Mesendoderm (in vitro differentiated cells): Measurements from ENCODE around the gene RASA3.
"Not testable (repeated sequence)": the region's sequence is repeated elsewhere in the genome, so short reads cannot be mapped to it uniquely, and the experiment has no call there.

Experiments used
- DNase-seq: peaks from one replicate; pipeline ENCODE4 v3.0.0; 2013
- H2AK5ac ChIP-seq: 2 replicates; pipeline ENCODE4 v1.6.1; 2013; ENCODE audit warnings: low read length, inconsistent platforms
- H2BK120ac ChIP-seq: 2 replicates; pipeline ENCODE4 v1.6.1; 2013; ENCODE audit warnings: low read depth, mild to moderate bottlenecking, low read length, moderate library complexity, mixed read lengths
- H2BK15ac ChIP-seq: replicated peaks from 2 replicates; pipeline ENCODE4 v1.6.1; 2013; ENCODE audit warnings: low read depth, mild to moderate bottlenecking, moderate library complexity
- H2BK5ac ChIP-seq: 2 replicates; pipeline ENCODE4 v1.6.1; 2013; ENCODE audit warnings: low read length, inconsistent platforms
- H3K18ac ChIP-seq: 2 replicates; pipeline ENCODE4 v1.6.1; 2013; ENCODE audit warnings: mild to moderate bottlenecking, low read length, mixed read lengths
- H3K23ac ChIP-seq: one replicate; pipeline ENCODE4 v1.6.1; 2013; ENCODE audit warnings: low read length
- H3K27ac ChIP-seq: 2 replicates; pipeline ENCODE4 v1.5.1; 2013; ENCODE audit warnings: low read depth, mild to moderate bottlenecking, inconsistent platforms, low read length, moderate library complexity
- H3K27me3 ChIP-seq: 2 replicates; pipeline ENCODE4 v1.6.1; 2013; ENCODE audit warnings: low read length, control low read depth, mild to moderate bottlenecking, inconsistent platforms; ENCODE audit not compliant: insufficient read depth, poor library complexity
- H3K36me3 ChIP-seq: 2 replicates; pipeline ENCODE4 v1.6.1; 2013; ENCODE audit warnings: low read length, inconsistent platforms; ENCODE audit not compliant: control insufficient read depth, insufficient read depth
- H3K4ac ChIP-seq: one replicate; pipeline ENCODE4 v1.6.1; 2013; ENCODE audit warnings: low read depth, mild to moderate bottlenecking, low read length, moderate library complexity
- H3K4me1 ChIP-seq: 2 replicates; pipeline ENCODE4 v1.6.1; 2013; ENCODE audit warnings: low read depth, low read length, inconsistent platforms; ENCODE audit not compliant: control insufficient read depth
- H3K4me2 ChIP-seq: 2 replicates; pipeline ENCODE4 v1.6.1; 2013; ENCODE audit warnings: low read length
- H3K4me3 ChIP-seq: 2 replicates; pipeline ENCODE4 v1.5.1; 2013; ENCODE audit warnings: mild to moderate bottlenecking, low read length
- H3K56ac ChIP-seq: one replicate; pipeline ENCODE4 v1.6.1; 2013; ENCODE audit warnings: low read length
- H3K79me1 ChIP-seq: 2 replicates; pipeline ENCODE4 v1.6.1; 2013; ENCODE audit warnings: low read length, inconsistent platforms
- H3K79me2 ChIP-seq: 2 replicates; pipeline ENCODE4 v1.6.1; 2013; ENCODE audit warnings: mild to moderate bottlenecking, low read length; ENCODE audit not compliant: control insufficient read depth, insufficient read depth
- H3K9ac ChIP-seq: 2 replicates; pipeline ENCODE4 v1.6.1; 2013; ENCODE audit warnings: low read length, inconsistent platforms
- H4K5ac ChIP-seq: one replicate; pipeline ENCODE4 v1.6.1; 2013; ENCODE audit warnings: low read length
- H4K8ac ChIP-seq: one replicate; pipeline ENCODE4 v1.6.1; 2013; ENCODE audit warnings: low read depth, mild to moderate bottlenecking, control low read depth, low read length, moderate library complexity
- WGBS: extraction: QIAGEN DNeasy Blood & Tissue Kit; methylation state at CpG from one replicate; pipeline ENCODE4 v1.1.7; 2013; ENCODE audit warnings: low lambda C conversion rate, missing lambda C conversion rate; ENCODE audit not compliant: insufficient coverage; ENCODE audit errors: extremely low coverage; 5-methylcytosine and 5-hydroxymethylcytosine counted together

RASA3 gene

DNA sequence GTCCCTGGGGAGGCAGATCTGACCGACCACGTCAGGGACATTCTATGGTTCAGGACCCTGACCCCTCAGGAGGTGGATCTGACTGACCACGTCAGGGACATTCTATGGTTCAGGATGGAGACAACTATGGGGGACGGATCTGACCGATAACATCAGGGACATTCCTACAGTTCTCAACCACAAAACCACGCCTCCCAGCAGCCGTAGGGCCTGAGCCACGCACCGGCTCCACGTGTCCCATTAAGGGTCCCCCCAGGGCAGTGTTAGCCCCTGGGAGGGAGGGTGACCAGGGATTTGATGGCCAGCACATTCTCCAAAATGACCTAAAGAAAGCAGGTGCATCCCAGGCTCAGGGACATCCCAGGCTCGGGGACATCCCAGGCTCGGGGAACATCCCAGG, 109.5 kb downstream of the RASA3 start:
- H3K27me3 ChIP-seq: no peaks in the 10 kb centered on the region
- no peak overlapping the region for H3K56ac ChIP-seq
- no CpG with 5 or more reads among the region's 12 CpGs for WGBS
- H3K79me1 ChIP-seq: peaks cover 1% of the 10 kb centered on the region
- H3K36me3 ChIP-seq: no peaks in the 10 kb centered on the region
- no peak overlapping the region for H3K18ac ChIP-seq
- DNase-seq: no peak
- H3K9ac ChIP-seq: no peak overlapping the region
- no peak overlapping the region for H4K5ac ChIP-seq
- H2BK5ac ChIP-seq: no peak overlapping the region
- H2AK5ac ChIP-seq: no peak overlapping the region
- H2BK120ac ChIP-seq: no peak overlapping the region
- H4K8ac ChIP-seq: no peak overlapping the region
- H3K4me3 ChIP-seq: no peak overlapping the region
- H3K27ac ChIP-seq: no peak overlapping the region
- no peak overlapping the region for H3K23ac ChIP-seq
- no peak overlapping the region for H3K4me2 ChIP-seq
- H2BK15ac ChIP-seq: no peak overlapping the region
- no peaks in the 10 kb centered on the region for H3K79me2 ChIP-seq
- H3K4me1 ChIP-seq: no peaks in the 10 kb centered on the region
- H3K4ac ChIP-seq: no peak overlapping the region

- WGBS: no CpG with 5 or more reads among the region's 9 CpGs
- no peak for DNase-seq
- H3K36me3 ChIP-seq: no peaks in the 10 kb centered on the region
Observed at GRCh38 chr13:114022309-114022669, 110.1 kb downstream of the RASA3 start.

DNA sequence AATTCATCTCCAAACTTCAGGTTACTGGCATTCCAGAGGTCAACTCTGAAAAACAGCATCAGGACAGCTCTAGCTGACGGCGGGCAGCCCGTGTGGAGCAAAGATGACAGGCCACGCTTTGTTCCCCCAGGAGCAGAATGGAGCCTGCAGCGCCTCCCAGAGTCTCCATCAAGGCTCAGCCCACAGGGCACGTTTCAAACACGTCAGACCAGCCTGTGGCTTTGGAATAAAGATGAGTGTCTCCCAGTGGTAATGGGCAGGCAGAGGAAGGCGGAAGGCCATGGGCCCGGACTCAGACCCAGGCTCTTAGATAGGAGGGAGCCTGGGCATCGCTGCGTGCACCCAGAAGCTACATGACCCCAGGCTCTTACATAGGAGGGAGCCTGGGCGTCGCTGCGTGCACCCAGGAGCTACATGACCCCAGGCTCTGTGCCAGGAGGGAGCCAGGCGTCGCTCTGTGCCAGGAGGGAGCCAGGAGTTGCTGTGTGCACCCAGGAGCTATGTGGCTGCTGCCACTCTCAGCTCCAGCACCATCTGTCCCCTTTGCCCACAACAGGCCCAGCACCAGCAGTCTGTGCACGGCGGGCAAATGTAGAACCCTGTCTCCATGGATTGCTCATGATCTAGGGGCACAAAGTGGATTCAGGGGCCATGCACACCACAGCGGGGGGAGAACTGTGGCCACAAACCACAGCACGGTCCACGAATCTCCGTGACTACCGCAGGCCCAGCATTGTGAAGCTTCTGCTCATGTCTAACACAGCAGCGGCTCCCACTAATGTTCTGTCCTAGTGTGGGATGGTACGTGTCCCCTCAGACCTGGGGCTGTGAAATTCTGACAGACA, 110.7 kb downstream of the RASA3 start:
- Histone ChIP-seq H3K4me1 (no peaks in the 10 kb centered on the region), H2AK5ac (no peak overlapping the region), H3K27me3 (no peaks in the 10 kb centered on the region), H4K8ac (no peak overlapping the region), H2BK15ac (no peak overlapping the region), H3K4ac (no peak overlapping the region), H3K4me2 (no peak overlapping the region), H3K9ac (no peak overlapping the region), H3K18ac (no peak overlapping the region), H2BK120ac (no peak overlapping the region), H4K5ac (no peak overlapping the region), H3K79me1 (no peaks in the 10 kb centered on the region), H2BK5ac (no peak overlapping the region), H3K27ac (no peak overlapping the region), H3K4me3 (no peak overlapping the region), H3K56ac (no peak overlapping the region), H3K79me2 (no peaks in the 10 kb centered on the region), H3K36me3 (no peaks in the 10 kb centered on the region), H3K23ac (no peak overlapping the region)
- WGBS: no CpG with 5 or more reads among the region's 25 CpGs
- no peak for DNase-seq

More at GRCh38 chr13:114022309-114022669, 110.1 kb downstream of the RASA3 start:
- no peak overlapping the region for H4K8ac ChIP-seq
- no peak overlapping the region for H3K18ac ChIP-seq
- no peak overlapping the region for H2BK5ac ChIP-seq
- H3K9ac ChIP-seq: no peak overlapping the region
- no peaks in the 10 kb centered on the region for H3K27me3 ChIP-seq
- no peak overlapping the region for H2BK120ac ChIP-seq
- H3K4me3 ChIP-seq: no peak overlapping the region
- H3K4ac ChIP-seq: no peak overlapping the region
- no peak overlapping the region for H2AK5ac ChIP-seq
- H4K5ac ChIP-seq: no peak overlapping the region
- no peaks in the 10 kb centered on the region for H3K79me2 ChIP-seq
- no peak overlapping the region for H3K27ac ChIP-seq
- H3K4me1 ChIP-seq: no peaks in the 10 kb centered on the region
- H3K23ac ChIP-seq: no peak overlapping the region
- H3K79me1 ChIP-seq: no peaks in the 10 kb centered on the region
- H3K4me2 ChIP-seq: no peak overlapping the region
- no peak overlapping the region for H2BK15ac ChIP-seq
- H3K56ac ChIP-seq: no peak overlapping the region

DNA sequence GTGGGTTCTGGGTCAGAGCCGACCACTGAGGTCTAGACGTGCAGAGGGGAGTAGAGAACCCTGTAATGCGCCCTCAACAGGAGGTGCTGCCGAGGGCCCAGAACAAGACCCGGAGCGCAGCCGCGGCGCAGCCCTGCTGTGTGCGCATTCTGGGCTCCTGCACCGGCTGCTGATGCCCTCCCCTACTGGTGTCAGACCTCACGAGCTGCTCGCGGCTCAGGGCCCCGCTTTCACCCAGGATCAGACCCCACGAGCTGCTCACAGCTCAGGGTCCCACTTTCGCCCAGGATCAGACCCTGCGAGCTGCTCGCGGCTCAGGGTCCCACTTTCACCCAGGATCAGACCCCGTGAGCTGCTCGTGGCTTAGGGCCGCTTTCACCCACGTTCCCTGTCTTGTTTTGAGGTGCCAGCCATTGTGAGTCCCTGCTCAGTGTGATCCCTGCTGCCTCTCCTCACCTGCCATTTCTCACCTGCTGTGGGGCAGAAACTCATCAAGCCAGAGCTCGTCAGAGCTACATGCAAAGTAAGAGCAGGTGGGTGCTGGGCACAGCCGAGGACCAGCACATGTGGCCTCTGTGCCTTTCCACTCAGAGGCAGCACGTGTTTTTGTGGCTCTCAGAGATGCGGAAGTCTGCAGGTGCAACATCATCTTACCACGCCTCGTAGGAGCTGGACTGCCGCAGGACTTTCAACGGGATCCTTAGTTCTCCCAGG, 111.5 kb downstream of the RASA3 start:
- Histone ChIP-seq H3K18ac (no peak overlapping the region), H3K4me3 (no peak overlapping the region), H3K27me3 (no peaks in the 10 kb centered on the region), H3K4ac (no peak overlapping the region), H2BK120ac (no peak overlapping the region), H3K27ac (no peak overlapping the region), H3K4me2 (no peak overlapping the region), H4K5ac (no peak overlapping the region), H3K79me2 (no peaks in the 10 kb centered on the region), H3K79me1 (no peaks in the 10 kb centered on the region), H3K36me3 (no peaks in the 10 kb centered on the region), H3K56ac (no peak overlapping the region), H2AK5ac (no peak overlapping the region), H2BK15ac (no peak overlapping the region), H3K4me1 (no peaks in the 10 kb centered on the region), H2BK5ac (no peak overlapping the region), H4K8ac (no peak overlapping the region), H3K9ac (no peak overlapping the region), H3K23ac (no peak overlapping the region)
- WGBS: no CpG with 5 or more reads among the region's 32 CpGs
- no peak for DNase-seq

GRCh38 chr13:114020134-114020533, 112.3 kb downstream of the RASA3 start:
- not testable (repeated sequence) for H2BK15ac ChIP-seq

More at GRCh38 chr13:114020134-114020533, 112.3 kb downstream of the RASA3 start:
- not testable (repeated sequence) for H3K56ac ChIP-seq, H3K23ac ChIP-seq, H3K27me3 ChIP-seq, DNase-seq, H2BK5ac ChIP-seq, H2AK5ac ChIP-seq, H3K4ac ChIP-seq, H4K5ac ChIP-seq, H4K8ac ChIP-seq, H3K4me1 ChIP-seq, H3K79me1 ChIP-seq, H2BK120ac ChIP-seq, H3K18ac ChIP-seq, H3K36me3 ChIP-seq, H3K27ac ChIP-seq, H3K4me3 ChIP-seq, H3K79me2 ChIP-seq, H3K4me2 ChIP-seq, H3K9ac ChIP-seq
- WGBS: no CpG with 5 or more reads among the region's 14 CpGs
